PC-3 (cell line): ENCODE results near the gene SCLY. TPM values are rescaled to one million over a fixed set of nuclear protein-coding genes. Genes with fewer than 3 reads are reported as not detected.

Experiments used
- ATAC-seq: fragments of 200-7000 bp; cut with Tn5 transposase; 2 replicates; pipeline ENCODE4 v1.9.1; 2020; ENCODE audit warnings: mild to moderate bottlenecking, moderate library complexity
- BruUV-seq: library from RNA; stranded (reverse); fragments of 400-500 nt; replicated peaks from 2 replicates; lab custom pipeline; 2021; lab: Mats Ljungman, UMichigan
- CTCF ChIA-PET: fragments of 300-600 bp; sonication (Branson Sonifier 250); formaldehyde crosslinking; loops from one replicate; lab custom pipeline; 2022; ENCODE audit warnings: antibody characterized with exemption; lab: Charles Lee
- POLR2A ChIA-PET: fragments of 300-600 bp; sonication (Branson Sonifier 250); formaldehyde crosslinking; loops from one replicate; lab custom pipeline; 2022; ENCODE audit warnings: antibody characterized with exemption; ENCODE audit not compliant: unreplicated experiment; lab: Charles Lee
- DNase-seq: peaks from one replicate; pipeline ENCODE4 v3.0.0-alpha.2; 2015
- H2AFZ ChIP-seq: fragments of 300-600 bp; sonication (generic); 2 replicates; pipeline ENCODE4 v1.6.0; 2016; ENCODE audit warnings: antibody characterized with exemption, low read length
- H3F3A ChIP-seq: fragments of 300-600 bp; sonication (generic); one replicate; pipeline ENCODE4 v1.6.0; 2017; ENCODE audit warnings: antibody characterized with exemption, low read length, control low read depth, mild to moderate bottlenecking; ENCODE audit not compliant: unreplicated experiment
- H3K27ac ChIP-seq: fragments of 300-600 bp; sonication (generic); 2 replicates; pipeline ENCODE4 v1.5.1; 2016; ENCODE audit warnings: mild to moderate bottlenecking, low read length
- H3K27me3 ChIP-seq: fragments of 300-600 bp; sonication (generic); 2 replicates; pipeline ENCODE4 v1.6.1; 2016; ENCODE audit warnings: low read length, mixed read lengths
- H3K36me3 ChIP-seq: fragments of 300-600 bp; sonication (generic); 2 replicates; pipeline ENCODE4 v1.6.1; 2016; ENCODE audit warnings: low read depth, mixed run types, low read length, mixed read lengths
- H3K4me1 ChIP-seq: fragments of 300-600 bp; sonication (generic); 2 replicates; pipeline ENCODE4 v1.5.1; 2016; ENCODE audit warnings: low read length; ENCODE audit not compliant: insufficient read depth
- H3K4me2 ChIP-seq: fragments of 300-600 bp; sonication (generic); 2 replicates; pipeline ENCODE4 v1.6.0; 2016; ENCODE audit warnings: low read length
- H3K4me3 ChIP-seq: fragments of 300-600 bp; sonication (generic); 2 replicates; pipeline ENCODE4 v1.5.1; 2016; ENCODE audit warnings: mild to moderate bottlenecking, low read length, mixed read lengths
- H3K79me2 ChIP-seq: fragments of 300-600 bp; sonication (generic); 2 replicates; pipeline ENCODE4 v1.6.1; 2017; ENCODE audit warnings: low read length, mixed read lengths
- H3K9ac ChIP-seq: fragments of 300-600 bp; sonication (generic); 2 replicates; pipeline ENCODE4 v1.6.0; 2016; ENCODE audit warnings: mild to moderate bottlenecking, low read length
- H3K9me2 ChIP-seq: fragments of 300-600 bp; sonication (generic); replicated peaks from 2 replicates; pipeline ENCODE4 v1.6.1; 2016; ENCODE audit warnings: mixed run types, low read length, mixed read lengths
- H3K9me3 ChIP-seq: fragments of 300-600 bp; sonication (generic); 2 replicates; pipeline ENCODE4 v1.6.1; 2016; ENCODE audit warnings: low read length, mixed read lengths
- H4K20me1 ChIP-seq: fragments of 300-600 bp; sonication (generic); 2 replicates; pipeline ENCODE4 v1.6.1; 2016; ENCODE audit warnings: low read length, mixed read lengths
- CTCF ChIP-seq: fragments of 300-600 bp; sonication (generic); conservative IDR thresholded peaks from 2 replicates; pipeline ENCODE4 v1.5.1; 2017; ENCODE audit warnings: antibody characterized with exemption, low read depth, mild to moderate bottlenecking, low read length
- EZH2phosphoT487 ChIP-seq: fragments of 300-600 bp; sonication (generic); IDR thresholded peaks from 2 replicates; pipeline ENCODE4 v1.6.1; 2018; ENCODE audit warnings: mild to moderate bottlenecking, antibody characterized with exemption, low read length, borderline replicate concordance
- intact Hi-C: fragments of 100-400 bp; cut with micrococcal nuclease; formaldehyde crosslinking; loops from 2 replicates; pipeline ENCODE4 v1.9.0; 2023
- total RNA-seq: library from RNA; depleted of rRNA; stranded (reverse); fragments of >200 nt; gene quantifications from 2 replicates; pipeline ENCODE4 v1.2.3, GENCODE V29; 2014

The SCLY gene
- total RNA-seq, 1 experiment from 2014 or later = 23.1 TPM

GRCh38 chr2:238106698-238107524, 46.1 kb downstream of the SCLY start:
- Histone ChIP-seq H3K36me3 (no peaks in the 10 kb centered on the region), H3K79me2 (no peaks in the 10 kb centered on the region), H2AFZ (peak overlapping the region; percentile 68), H3K9ac (no peak overlapping the region), H3K27ac (no peak overlapping the region), H3K9me3 (no peaks in the 10 kb centered on the region), H3F3A (no peaks in the 10 kb centered on the region), H3K4me3 (peak overlapping the region; percentile 65), H3K4me1 (no peaks in the 10 kb centered on the region), H3K4me2 (peak overlapping the region; percentile 81), H3K27me3 (no peaks in the 10 kb centered on the region), H4K20me1 (no peaks in the 10 kb centered on the region), H3K9me2 (no peaks in the 10 kb centered on the region)
- BruUV-seq = no TSS peak
- ATAC-seq (peak; percentile 61), DNase-seq (peak; percentile 49)
- TF ChIP-seq EZH2phosphoT487 (no peak), CTCF (peak; percentile 48)
- ChIA-PET POLR2A (no interaction called here), CTCF (no interaction called here)
- intact Hi-C loops = loop anchor here (1.0 to 2.0 kb wide), 2 partner anchors 46 to 249 kb away; partner anchors contain the start of gene SCLY

GRCh38 chr2:238107525-238108422, 47.0 kb downstream of the SCLY start:
- ATAC-seq (peak; percentile 75), DNase-seq (peak; percentile 7)
- Histone ChIP-seq H3K36me3 (no peaks in the 10 kb centered on the region), H2AFZ (peak overlapping the region; percentile 68), H3K79me2 (no peaks in the 10 kb centered on the region), H4K20me1 (no peaks in the 10 kb centered on the region), H3F3A (no peaks in the 10 kb centered on the region), H3K9me3 (no peaks in the 10 kb centered on the region), H3K4me1 (no peaks in the 10 kb centered on the region), H3K9ac (no peak overlapping the region), H3K27ac (no peak overlapping the region), H3K4me2 (peak overlapping the region; percentile 81), H3K27me3 (no peaks in the 10 kb centered on the region), H3K9me2 (no peaks in the 10 kb centered on the region), H3K4me3 (peak overlapping the region; percentile 65)
- no TSS peak for BruUV-seq
- ChIA-PET POLR2A (no interaction called here), CTCF (no interaction called here)
- TF ChIP-seq CTCF = no peak; the same call in 1 of the 2 replicates
- no peak for TF ChIP-seq EZH2phosphoT487
- intact Hi-C loops = loop anchor here (1.0 to 2.0 kb wide), 2 partner anchors 47 to 249 kb away; partner anchors contain the start of gene SCLY
